Neural cell (in vitro differentiated cells): ENCODE results near the gene UCK2. TPM values are rescaled to one million over a fixed set of nuclear protein-coding genes. Genes with fewer than 3 reads are reported as not detected.

ENCODE experiments used
- H2AFZ ChIP-seq: fragments of 200-600, 300-800 bp; sonication (generic), shearing (Covaris generic); 2 replicates; pipeline ENCODE4 v1.6.0; 2014; ENCODE audit warnings: low read depth, mild to moderate bottlenecking, antibody characterized with exemption, low read length, moderate library complexity
- H3F3A ChIP-seq: fragments of 200-600 bp; shearing (Covaris generic); 2 replicates; pipeline ENCODE4 v1.6.1; 2016; ENCODE audit warnings: mild to moderate bottlenecking, moderate library complexity, mixed read lengths, antibody characterized with exemption, low read length; ENCODE audit not compliant: insufficient read depth, poor library complexity, severe bottlenecking
- H3K27ac ChIP-seq: fragments of 200-600, 300-800 bp; sonication (generic), shearing (Covaris generic); 2 replicates; pipeline ENCODE4 v1.5.1; 2014; ENCODE audit warnings: mild to moderate bottlenecking, low read length, moderate library complexity
- H3K27me3 ChIP-seq: fragments of 300-800, 200-600 bp; sonication (generic), shearing (Covaris generic); 2 replicates; pipeline ENCODE4 v1.6.0; 2014; ENCODE audit warnings: mild to moderate bottlenecking, low read depth, low read length, moderate library complexity; ENCODE audit not compliant: insufficient read depth
- H3K36me3 ChIP-seq: fragments of 300-800, 200-600 bp; sonication (generic), shearing (Covaris generic); 2 replicates; pipeline ENCODE4 v1.5.1; 2014; ENCODE audit warnings: mild to moderate bottlenecking, antibody characterized with exemption, low read length, moderate library complexity; ENCODE audit not compliant: insufficient read depth
- H3K4me2 ChIP-seq: fragments of 300-800, 200-600 bp; sonication (generic), shearing (Covaris generic); 2 replicates; pipeline ENCODE4 v1.6.0; 2014; ENCODE audit warnings: mild to moderate bottlenecking, low read length
- H3K4me3 ChIP-seq: fragments of 300-800, 200-600 bp; sonication (generic), shearing (Covaris generic); 2 replicates; pipeline ENCODE4 v1.5.1; 2014; ENCODE audit warnings: mild to moderate bottlenecking, low read length, moderate library complexity
- H3K79me2 ChIP-seq: fragments of 200-600 bp; shearing (Covaris generic); replicated peaks from 2 replicates; pipeline ENCODE4 v1.6.0; 2014; ENCODE audit warnings: mild to moderate bottlenecking, low read length, moderate library complexity; ENCODE audit not compliant: insufficient read depth
- H3K9ac ChIP-seq: fragments of 300-800, 200-600 bp; sonication (generic), shearing (Covaris generic); 2 replicates; pipeline ENCODE4 v1.6.1; 2016; ENCODE audit warnings: mild to moderate bottlenecking, low read length, mixed read lengths
- H3K9me2 ChIP-seq: fragments of 200-600 bp; shearing (Covaris generic); 2 replicates; pipeline ENCODE4 v1.6.1; 2016; ENCODE audit warnings: mild to moderate bottlenecking, low read length, mixed read lengths; ENCODE audit not compliant: insufficient read depth
- H3K9me3 ChIP-seq: fragments of 200-600, 300-800 bp; sonication (generic), shearing (Covaris generic); 2 replicates; pipeline ENCODE4 v1.6.1; 2016; ENCODE audit warnings: mild to moderate bottlenecking, mixed run types, low read length, moderate library complexity, mixed read lengths
- H4K20me1 ChIP-seq: fragments of 200-600 bp; shearing (Covaris generic); 2 replicates; pipeline ENCODE4 v1.6.1; 2016; ENCODE audit warnings: mild to moderate bottlenecking, mixed run types; ENCODE audit not compliant: insufficient read depth
- CTCF ChIP-seq: fragments of 450-650 bp; IDR thresholded peaks from 2 replicates; pipeline ENCODE4 v1.5.1; 2014; ENCODE audit warnings: antibody characterized with exemption, mild to moderate bottlenecking, moderate library complexity; ENCODE audit not compliant: poor library complexity, severe bottlenecking
- EP300 ChIP-seq: fragments of 450-650 bp; conservative IDR thresholded peaks from 2 replicates; pipeline ENCODE4 v1.6.1; 2014; ENCODE audit warnings: antibody characterized with exemption, mild to moderate bottlenecking, moderate library complexity; ENCODE audit not compliant: poor library complexity, severe bottlenecking
- EZH2 ChIP-seq: fragments of 200-600, 300-800 bp; shearing (Covaris generic), sonication (generic); IDR thresholded peaks from 2 replicates; pipeline ENCODE4 v1.6.1; 2014; ENCODE audit warnings: antibody characterized with exemption, low read length, borderline replicate concordance, mild to moderate bottlenecking; ENCODE audit not compliant: insufficient read depth, poor library complexity, severe bottlenecking
- MXI1 ChIP-seq: fragments of 450-650 bp; conservative IDR thresholded peaks from 2 replicates; pipeline ENCODE4 v1.6.1; 2014; ENCODE audit warnings: antibody characterized with exemption, mild to moderate bottlenecking; ENCODE audit not compliant: poor library complexity, severe bottlenecking
- POLR2AphosphoS5 ChIP-seq: IDR thresholded peaks from 2 replicates; pipeline ENCODE4 v1.6.1; 2012
- RAD21 ChIP-seq: fragments of 450-650 bp; conservative IDR thresholded peaks from 2 replicates; pipeline ENCODE4 v1.6.1; 2014; ENCODE audit warnings: antibody characterized with exemption, mild to moderate bottlenecking, moderate library complexity
- REST ChIP-seq: IDR thresholded peaks from 2 replicates; pipeline ENCODE4 v1.6.1; 2012; ENCODE audit warnings: borderline replicate concordance
- SMC3 ChIP-seq: fragments of 450-650 bp; conservative IDR thresholded peaks from 2 replicates; pipeline ENCODE4 v1.6.1; 2014; ENCODE audit warnings: antibody characterized with exemption, mild to moderate bottlenecking, moderate library complexity; ENCODE audit not compliant: poor library complexity
- TAF1 ChIP-seq: IDR thresholded peaks from 2 replicates; pipeline ENCODE4 v1.6.1; 2012; ENCODE audit warnings: low read depth
- polyA plus RNA-seq: library from polyadenylated mRNA; depleted of rRNA; stranded (reverse); fragments of >200 nt; gene quantifications from 2 replicates; pipeline ENCODE4 v1.2.3, GENCODE V29; 2014

The UCK2 gene
- polyA plus RNA-seq, 1 donor from 2014 or later: 36.0 TPM

GRCh38 chr1:165875604-165876003 is 48.2 kb downstream of the UCK2 start:
- Histone ChIP-seq H3K9me3 (no peaks in the 10 kb centered on the region), H3K9ac (no peak overlapping the region), H3K27ac (peak overlapping the region; percentile 35), H3K79me2 (peaks cover 26% of the 10 kb centered on the region), H3K4me3 (no peak overlapping the region), H3K9me2 (no peaks in the 10 kb centered on the region), H2AFZ (no peak overlapping the region), H3K36me3 (no peaks in the 10 kb centered on the region), H3K27me3 (no peaks in the 10 kb centered on the region), H4K20me1 (no peaks in the 10 kb centered on the region), H3F3A (no peaks in the 10 kb centered on the region), H3K4me2 (no peak overlapping the region)
- TF ChIP-seq SMC3: no peak
- TF ChIP-seq RAD21: no peak
- no peak for TF ChIP-seq TAF1
- TF ChIP-seq REST: no peak

GRCh38 chr1:165876121-165876520 is 48.7 kb downstream of the UCK2 start:
- H3K27me3 ChIP-seq: no peaks in the 10 kb centered on the region
- H3K4me3 ChIP-seq: no peak overlapping the region
- H3K36me3 ChIP-seq: no peaks in the 10 kb centered on the region
- H3K4me2 ChIP-seq: no peak overlapping the region
- H3F3A ChIP-seq: no peaks in the 10 kb centered on the region
- no peaks in the 10 kb centered on the region for H3K9me2 ChIP-seq
- no peaks in the 10 kb centered on the region for H4K20me1 ChIP-seq
- H3K79me2 ChIP-seq: peaks cover 27% of the 10 kb centered on the region
- H3K9me3 ChIP-seq: no peaks in the 10 kb centered on the region
- H2AFZ ChIP-seq: no peak overlapping the region
- TF ChIP-seq CTCF (no peak), TAF1 (no peak), MXI1 (no peak), POLR2AphosphoS5 (no peak), REST (no peak), EZH2 (no peak), SMC3 (no peak), RAD21 (no peak), EP300 (no peak)
- no peak overlapping the region for H3K9ac ChIP-seq
- H3K27ac ChIP-seq: peak overlapping the region; percentile 35
